Type B pancreatic cell (in vitro differentiated cells): ENCODE measurements around the gene UBAP1. TPM values are rescaled to one million over a fixed set of nuclear protein-coding genes. Genes with fewer than 3 reads are reported as not detected.
"Not testable (repeated sequence)": the region's sequence is repeated elsewhere in the genome, so short reads cannot be mapped to it uniquely, and the experiment has no call there.

ENCODE experiments used
- DNase-seq: peaks from one replicate; pipeline ENCODE4 v3.0.0; 2021; ENCODE audit warnings: mixed read lengths; ENCODE audit not compliant: unreplicated experiment; ENCODE audit errors: extremely low spot score
- H3K27ac Mint-ChIP-seq: 2 replicates; pipeline ENCODE4 v1.8.0; 2021; ENCODE audit warnings: mild to moderate bottlenecking, mixed read lengths
- H3K27me3 Mint-ChIP-seq: 2 replicates; pipeline ENCODE4 v1.8.0; 2021; ENCODE audit warnings: mixed read lengths
- H3K36me3 Mint-ChIP-seq: 2 replicates; pipeline ENCODE4 v1.8.0; 2021; ENCODE audit warnings: mixed read lengths
- H3K4me1 Mint-ChIP-seq: one replicate; pipeline ENCODE4 v1.8.0; 2021; ENCODE audit warnings: mixed read lengths; ENCODE audit not compliant: unreplicated experiment
- H3K4me3 Mint-ChIP-seq: 2 replicates; pipeline ENCODE4 v1.8.0; 2021; ENCODE audit warnings: mild to moderate bottlenecking, mixed read lengths
- H3K9me3 Mint-ChIP-seq: 2 replicates; pipeline ENCODE4 v1.8.0; 2021; ENCODE audit warnings: mixed read lengths
- total RNA-seq: library from RNA; stranded (reverse); gene quantifications from 2 replicates; pipeline ENCODE4 v1.2.1, GENCODE V29; 2021; ENCODE audit warnings: low replicate concordance
- TF ChIP-seq, protein P1 (sequence below): fragments of 200-600 bp; sonication (generic); conservative IDR thresholded peaks from 2 replicates; pipeline ENCODE4 v1.5.0; 2021; ENCODE audit warnings: antibody characterized with exemption, mild to moderate bottlenecking

UBAP1 gene
- total RNA-seq, 1 donor from 2014 or later, result 35.9 TPM

DNA sequence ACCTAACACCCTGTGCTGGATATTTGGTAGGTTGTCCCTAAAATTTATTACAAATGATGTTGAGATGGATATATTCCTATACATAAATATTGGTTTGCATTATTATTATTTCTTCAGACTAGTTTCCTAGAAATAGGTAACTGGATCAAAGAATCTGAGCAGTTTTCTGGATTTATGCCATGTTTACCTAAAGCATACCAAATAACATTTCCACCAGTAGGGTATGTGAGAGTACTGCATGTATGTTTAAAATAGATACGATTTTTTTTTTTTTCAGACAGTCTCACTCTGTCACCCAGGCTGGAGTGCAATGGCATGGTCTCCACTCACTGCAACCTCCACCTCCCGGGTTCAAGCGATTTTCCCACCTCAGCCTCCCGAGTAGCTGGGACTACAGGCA is 68.9 kb downstream of the UBAP1 start:
- not testable (repeated sequence) for H3K27me3 Mint-ChIP-seq, H3K4me3 Mint-ChIP-seq, H3K4me1 Mint-ChIP-seq, H3K9me3 Mint-ChIP-seq, H3K27ac Mint-ChIP-seq, DNase-seq
- peaks cover 18% of the 10 kb centered on the region for H3K36me3 Mint-ChIP-seq
- TF ChIP-seq, protein P1, sequence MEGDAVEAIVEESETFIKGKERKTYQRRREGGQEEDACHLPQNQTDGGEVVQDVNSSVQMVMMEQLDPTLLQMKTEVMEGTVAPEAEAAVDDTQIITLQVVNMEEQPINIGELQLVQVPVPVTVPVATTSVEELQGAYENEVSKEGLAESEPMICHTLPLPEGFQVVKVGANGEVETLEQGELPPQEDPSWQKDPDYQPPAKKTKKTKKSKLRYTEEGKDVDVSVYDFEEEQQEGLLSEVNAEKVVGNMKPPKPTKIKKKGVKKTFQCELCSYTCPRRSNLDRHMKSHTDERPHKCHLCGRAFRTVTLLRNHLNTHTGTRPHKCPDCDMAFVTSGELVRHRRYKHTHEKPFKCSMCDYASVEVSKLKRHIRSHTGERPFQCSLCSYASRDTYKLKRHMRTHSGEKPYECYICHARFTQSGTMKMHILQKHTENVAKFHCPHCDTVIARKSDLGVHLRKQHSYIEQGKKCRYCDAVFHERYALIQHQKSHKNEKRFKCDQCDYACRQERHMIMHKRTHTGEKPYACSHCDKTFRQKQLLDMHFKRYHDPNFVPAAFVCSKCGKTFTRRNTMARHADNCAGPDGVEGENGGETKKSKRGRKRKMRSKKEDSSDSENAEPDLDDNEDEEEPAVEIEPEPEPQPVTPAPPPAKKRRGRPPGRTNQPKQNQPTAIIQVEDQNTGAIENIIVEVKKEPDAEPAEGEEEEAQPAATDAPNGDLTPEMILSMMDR, result peak; percentile 36

DNA sequence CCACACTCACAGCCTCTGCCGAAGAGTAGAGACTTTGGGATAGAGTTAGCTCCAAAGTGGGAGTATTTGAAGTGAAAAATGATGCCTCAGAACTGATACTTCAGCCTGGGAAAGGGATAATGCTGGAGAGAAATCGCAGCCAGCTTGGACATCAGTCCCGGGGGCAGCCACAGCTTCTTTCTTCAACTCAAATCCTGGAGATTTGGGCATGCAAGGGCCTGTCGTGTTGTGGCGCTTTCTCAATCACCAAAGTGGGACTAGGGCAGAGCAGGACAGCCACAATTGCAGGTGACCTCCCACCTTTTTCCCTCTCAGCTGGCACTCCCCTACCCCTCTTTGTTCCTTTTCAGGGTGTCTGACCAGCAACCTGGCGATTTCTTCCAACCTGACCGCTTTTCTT is 70.4 kb downstream of the UBAP1 start:
- H3K4me3 Mint-ChIP-seq, result no peak overlapping the region
- no peaks in the 10 kb centered on the region for H3K27me3 Mint-ChIP-seq

DNA sequence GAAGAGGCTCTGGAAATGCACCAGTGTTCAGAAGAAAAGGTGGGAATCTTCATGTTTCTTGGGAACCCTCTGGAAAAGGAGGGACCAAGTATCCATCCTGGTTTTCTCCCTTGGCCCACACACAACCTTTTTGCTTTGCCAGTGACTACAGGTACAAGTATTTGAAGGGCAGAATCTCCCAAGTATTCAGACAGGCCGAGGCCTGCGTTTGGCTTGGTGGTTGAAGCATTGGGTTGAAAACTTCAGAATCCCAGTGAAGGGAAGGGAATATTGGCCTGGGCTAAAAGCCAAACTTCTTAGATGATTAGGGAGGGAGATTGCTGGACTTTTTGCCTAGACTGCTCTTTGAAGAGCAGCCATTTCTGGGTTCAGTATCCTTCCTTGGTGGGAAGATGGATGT is 71.9 kb downstream of the UBAP1 start:
- H3K36me3 Mint-ChIP-seq, result peaks cover 10% of the 10 kb centered on the region
- DNase-seq, result no peak
- no peak overlapping the region for H3K27ac Mint-ChIP-seq
- no peaks in the 10 kb centered on the region for H3K9me3 Mint-ChIP-seq
- no peaks in the 10 kb centered on the region for H3K27me3 Mint-ChIP-seq
- TF ChIP-seq, protein P1, result no peak
- H3K4me3 Mint-ChIP-seq, result no peak overlapping the region
- H3K4me1 Mint-ChIP-seq, result peaks cover 7% of the 10 kb centered on the region

More for the DNA sequence above, 70.4 kb downstream of the UBAP1 start:
- no peak for DNase-seq
- TF ChIP-seq, protein P1, result no peak
- Mint-ChIP-seq H3K4me1 (peaks cover 7% of the 10 kb centered on the region), H3K27ac (peak overlapping the region; percentile 43), H3K36me3 (peaks cover 10% of the 10 kb centered on the region), H3K9me3 (no peaks in the 10 kb centered on the region)

DNA sequence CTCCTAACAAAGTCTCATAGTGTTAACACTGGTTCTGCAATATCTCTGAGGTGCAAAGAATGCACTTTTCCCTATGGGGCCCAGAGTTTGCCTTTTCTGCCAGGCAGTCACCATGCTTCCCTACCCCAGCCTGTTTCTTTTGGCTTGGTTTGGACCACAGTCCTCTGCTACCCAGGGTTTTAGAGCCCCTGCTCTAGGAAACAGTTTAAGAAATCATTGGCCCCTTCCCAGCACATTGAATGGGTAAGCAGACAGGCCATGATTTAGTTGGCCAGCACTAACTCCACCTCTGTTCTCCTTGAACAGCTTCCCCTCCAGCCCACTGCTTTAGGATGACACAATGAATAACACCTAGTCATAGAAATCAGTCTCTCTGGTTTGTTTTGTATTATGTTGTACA is 73.2 kb downstream of the UBAP1 start:
- Mint-ChIP-seq H3K27ac (peak overlapping the region; percentile 39), H3K9me3 (no peaks in the 10 kb centered on the region), H3K4me3 (no peak overlapping the region), H3K36me3 (peaks cover 7% of the 10 kb centered on the region), H3K4me1 (peaks cover 7% of the 10 kb centered on the region), H3K27me3 (no peaks in the 10 kb centered on the region)
- TF ChIP-seq, protein P1, result no peak
- no peak for DNase-seq

DNA sequence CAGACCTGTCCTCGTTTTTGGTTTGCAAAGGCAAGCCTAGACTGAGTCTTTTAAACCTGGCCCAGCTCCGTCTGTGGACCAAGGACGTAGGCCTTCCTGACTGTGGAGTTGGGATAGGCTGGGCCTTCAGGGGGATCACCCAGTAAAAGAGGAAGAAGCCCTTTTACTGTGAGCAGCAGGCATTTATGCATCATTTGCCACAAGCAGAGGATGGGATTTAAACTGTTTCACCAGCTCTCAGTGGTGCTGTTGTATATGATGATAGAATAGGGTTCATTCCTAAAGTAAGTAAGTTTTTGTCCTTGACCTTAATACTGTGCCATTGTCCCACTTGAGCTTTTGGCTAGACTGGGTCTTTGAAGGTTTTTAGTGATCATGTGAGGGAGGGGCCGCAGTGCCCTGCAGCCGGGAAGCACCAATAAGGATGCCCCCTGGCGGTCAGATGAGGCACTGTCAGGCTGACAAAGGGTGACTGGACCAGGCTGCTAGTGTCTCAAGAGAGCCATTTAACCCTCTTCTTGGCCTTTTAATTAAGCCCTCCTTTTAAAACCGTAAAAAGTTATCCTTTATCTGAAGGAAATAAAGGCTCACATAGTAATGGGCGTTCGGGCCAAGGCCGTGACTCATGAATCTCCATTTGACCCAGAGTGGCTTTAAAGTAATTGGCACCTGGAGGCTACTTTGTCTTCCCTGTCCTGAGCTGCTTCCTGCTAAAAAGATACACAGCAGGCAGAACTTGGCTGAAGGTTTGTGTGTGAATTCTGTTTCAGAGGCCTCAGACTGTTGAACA is 74.0 kb downstream of the UBAP1 start:
- no peak overlapping the region for H3K4me3 Mint-ChIP-seq
- peak; percentile 79 for DNase-seq
- peaks cover 7% of the 10 kb centered on the region for H3K4me1 Mint-ChIP-seq
- TF ChIP-seq, protein P1, result peak; percentile 100
- peaks cover 7% of the 10 kb centered on the region for H3K36me3 Mint-ChIP-seq
- no peaks in the 10 kb centered on the region for H3K27me3 Mint-ChIP-seq
- H3K27ac Mint-ChIP-seq, result peak overlapping the region; percentile 65
- H3K9me3 Mint-ChIP-seq, result no peaks in the 10 kb centered on the region
